NOMO-1 (cell line): ENCODE results near the gene MMP17.

Source experiments
- DNase-seq, 2 experiments: peaks; one replicate each; lab custom pipeline; 2025; ENCODE audit not compliant: unreplicated experiment in 2 of 2; lab: John Stamatoyannopoulos, UW

The MMP17 gene

GRCh38 chr12:131847456-131847855, 19.3 kb downstream of the MMP17 start:
- no peak for DNase-seq

- DNase-seq, result no peak
These were observed 20.6 kb downstream of the MMP17 start for GRCh38 chr12:131848753-131849152.

- DNase-seq, result no peak
These were observed 21.7 kb downstream of the MMP17 start for GRCh38 chr12:131849700-131850553.

- peak in 1 of 2 experiments; percentile 13 for DNase-seq
These were observed 22.8 kb downstream of the MMP17 start for GRCh38 chr12:131850856-131851559.

- no peak for DNase-seq
These were observed 23.8 kb downstream of the MMP17 start for GRCh38 chr12:131851741-131852550.

- DNase-seq, result no peak
These were observed 24.5 kb downstream of the MMP17 start for GRCh38 chr12:131852551-131853299.

- no peak for DNase-seq
These were observed 25.9 kb downstream of the MMP17 start for GRCh38 chr12:131853832-131854797.

GRCh38 chr12:131854861-131855476, 26.8 kb downstream of the MMP17 start:
- no peak for DNase-seq

GRCh38 chr12:131855521-131856142, 27.4 kb downstream of the MMP17 start:
- no peak for DNase-seq

GRCh38 chr12:131856366-131857097, 28.3 kb downstream of the MMP17 start:
- no peak for DNase-seq

GRCh38 chr12:131857908-131858850, 30.0 kb downstream of the MMP17 start:
- no peak for DNase-seq

GRCh38 chr12:131860472-131861260, 32.5 kb downstream of the MMP17 start:
- DNase-seq, result peak; percentile 58 to 75

- no peak for DNase-seq
These were observed 33.3 kb downstream of the MMP17 start for GRCh38 chr12:131861261-131862083.

- no peak for DNase-seq
These were observed 33.9 kb downstream of the MMP17 start for GRCh38 chr12:131862084-131862441.

- no peak for DNase-seq
These were observed 34.4 kb downstream of the MMP17 start for GRCh38 chr12:131862600-131862993.
